ENCODE data around the gene CENPS.

- TF ChIP-seq CTCF (IDR thresholded peaks at IDR 0.05): no peak
- TF ChIP-seq EP300 (IDR thresholded peaks at IDR 0.05): no peak
Measured at GRCh38 chr1:10444795-10445397, 14.7 kb downstream of the CENPS start.
